H1 (cell line): ENCODE data around the gene PLPPR1. TPM values are rescaled to one million over a fixed set of nuclear protein-coding genes. Genes with fewer than 3 reads are reported as not detected.

Source experiments
- CTCF ChIA-PET: fragments of 300-600 bp; sonication (Branson Sonifier 250); formaldehyde crosslinking; loops from one replicate; lab custom pipeline; 2021; ENCODE audit not compliant: partially characterized antibody; lab: Charles Lee
- POLR2A ChIA-PET: fragments of 300-600 bp; sonication (Branson Sonifier 250); formaldehyde crosslinking; loops from one replicate; lab custom pipeline; 2021; ENCODE audit warnings: inconsistent platforms; ENCODE audit not compliant: partially characterized antibody; lab: Charles Lee
- DNase-seq, 2 experiments: peaks; one replicate each; pipeline versions ENCODE4 v3.0.0 to v3.0.0-alpha.2; 2010 to 2022; ENCODE audit warnings: low spot score in 2 of 2, low read depth in 1 of 2, mixed read lengths in 1 of 2
- FAIRE-seq: peaks from 2 replicates; lab custom pipeline; 2011; peaks lifted over from hg19 to GRCh38; lab: Jason Lieb, UNC
- H2AFZ ChIP-seq: 2 replicates; pipeline ENCODE4 v1.8.1; 2012; ENCODE audit warnings: low read length, inconsistent platforms
- H2AK5ac ChIP-seq: 2 replicates; pipeline ENCODE4 v1.6.1; 2013; ENCODE audit warnings: low read depth, low read length
- H2BK120ac ChIP-seq: replicated peaks from 2 replicates; pipeline ENCODE3; 2013; ENCODE audit warnings: low read depth, low read length, inconsistent platforms
- H2BK12ac ChIP-seq: 2 replicates; pipeline ENCODE4 v1.6.1; 2013; ENCODE audit warnings: low read depth, low read length
- H2BK15ac ChIP-seq: 2 replicates; pipeline ENCODE4 v1.6.1; 2013; ENCODE audit warnings: low read length
- H2BK20ac ChIP-seq: 2 replicates; pipeline ENCODE4 v1.6.1; 2013; ENCODE audit warnings: low read length
- H2BK5ac ChIP-seq: 2 replicates; pipeline ENCODE4 v1.6.1; 2013; ENCODE audit warnings: low read depth, low read length
- H3K14ac ChIP-seq: 2 replicates; pipeline ENCODE4 v1.6.1; 2013; ENCODE audit warnings: inconsistent platforms; ENCODE audit not compliant: insufficient read length
- H3K18ac ChIP-seq: 2 replicates; pipeline ENCODE4 v1.6.1; 2013; ENCODE audit warnings: low read length; ENCODE audit errors: extremely low read depth
- H3K23ac ChIP-seq: 2 replicates; pipeline ENCODE4 v1.6.1; 2013; ENCODE audit warnings: inconsistent platforms; ENCODE audit not compliant: insufficient read length
- H3K23me2 ChIP-seq: 2 replicates; pipeline ENCODE4 v1.6.1; 2013; ENCODE audit warnings: low read depth, low read length
- H3K27ac ChIP-seq: 2 replicates; pipeline ENCODE4 v1.6.1; 2011; ENCODE audit warnings: low read depth, low read length, inconsistent platforms
- H3K27me3 ChIP-seq, 4 experiments: replicated peaks in 1 of 4; 1 replicate in 1 of 4; 2 replicates in 3 of 4; pipeline versions ENCODE4 v1.6.1 to v1.8.1; 2011 to 2013; ENCODE audit warnings: low read length in 3 of 4, mild to moderate bottlenecking in 3 of 4, inconsistent platforms in 2 of 4, mixed read lengths in 2 of 4, moderate library complexity in 1 of 4; ENCODE audit not compliant: control insufficient read depth in 3 of 4, insufficient read depth in 3 of 4; ENCODE audit errors: extremely low read depth in 1 of 4
- H3K36me3 ChIP-seq, 4 experiments: 2 replicates each; pipeline versions ENCODE4 v1.6.1 to v1.8.1; 2011 to 2013; ENCODE audit warnings: mild to moderate bottlenecking in 4 of 4, low read length in 3 of 4, moderate library complexity in 2 of 4, control low read depth in 1 of 4, inconsistent platforms in 1 of 4; ENCODE audit not compliant: insufficient read depth in 4 of 4, control insufficient read depth in 2 of 4
- H3K4ac ChIP-seq: replicated peaks from 2 replicates; pipeline ENCODE3; 2013; ENCODE audit warnings: low read length, low read depth, mixed read lengths, inconsistent platforms; ENCODE audit not compliant: insufficient read length
- H3K4me1 ChIP-seq, 4 experiments: replicated peaks in 1 of 4; 1 replicate in 1 of 4; 2 replicates in 3 of 4; pipeline versions ENCODE4 v1.6.1 to v1.8.1; 2011 to 2013; ENCODE audit warnings: low read length in 3 of 4, inconsistent platforms in 2 of 4, mixed read lengths in 1 of 4; ENCODE audit not compliant: insufficient read depth in 4 of 4, control insufficient read depth in 3 of 4
- H3K4me2 ChIP-seq, 2 experiments: 2 replicates each; pipeline versions ENCODE4 v1.6.1 to v1.8.1; 2011 to 2013; ENCODE audit warnings: low read depth in 2 of 2, low read length in 2 of 2, control low read depth in 1 of 2, inconsistent platforms in 1 of 2, mild to moderate bottlenecking in 1 of 2; ENCODE audit not compliant: insufficient read depth in 1 of 2
- H3K4me3 ChIP-seq, 4 experiments: fragments of 200-600, 300-600 bp in 1 of 4; sonication (generic), shearing (Covaris generic), sonication (Bioruptor Twin) in 1 of 4; 2 replicates each; pipeline versions ENCODE4 v1.5.1 to v1.8.1; 2011 to 2016; ENCODE audit warnings: low read length in 4 of 4, low read depth in 3 of 4, control low read depth in 2 of 4, inconsistent platforms in 2 of 4, mild to moderate bottlenecking in 2 of 4, mixed read lengths in 1 of 4, moderate library complexity in 1 of 4; ENCODE audit not compliant: insufficient read depth in 2 of 4; ENCODE audit errors: extremely low read depth in 1 of 4
- H3K56ac ChIP-seq: replicated peaks from 2 replicates; pipeline ENCODE3; 2013; ENCODE audit warnings: low read depth, mild to moderate bottlenecking, mixed read lengths, low read length, inconsistent platforms; ENCODE audit not compliant: insufficient read length
- H3K79me1 ChIP-seq: 2 replicates; pipeline ENCODE4 v1.6.1; 2013; ENCODE audit warnings: low read depth, low read length, control low read depth
- H3K79me2 ChIP-seq, 2 experiments: 2 replicates each; pipeline versions ENCODE4 v1.6.1 to v1.8.1; 2012 to 2013; ENCODE audit warnings: low read length in 2 of 2, mild to moderate bottlenecking in 2 of 2, inconsistent platforms in 1 of 2; ENCODE audit not compliant: insufficient read depth in 2 of 2, control insufficient read depth in 1 of 2
- H3K9ac ChIP-seq, 4 experiments: replicated peaks in 1 of 4; 1 replicate in 1 of 4; 2 replicates in 3 of 4; pipeline versions ENCODE4 v1.6.1 to v1.8.1; 2011 to 2013; ENCODE audit warnings: low read depth in 3 of 4, low read length in 3 of 4, control low read depth in 2 of 4, mild to moderate bottlenecking in 2 of 4, moderate library complexity in 2 of 4, inconsistent platforms in 1 of 4; ENCODE audit errors: extremely low read depth in 1 of 4
- H3K9me3 ChIP-seq, 2 experiments: 2 replicates each; pipeline versions ENCODE4 v1.6.1 to v1.8.1; 2012 to 2013; ENCODE audit warnings: mild to moderate bottlenecking in 2 of 2, moderate library complexity in 2 of 2, control low read depth in 1 of 2, inconsistent platforms in 1 of 2, low read depth in 1 of 2, low read length in 1 of 2, mixed read lengths in 1 of 2; ENCODE audit not compliant: insufficient read depth in 2 of 2
- H4K20me1 ChIP-seq, 2 experiments: replicated peaks in 1 of 2; 2 replicates each; pipeline versions ENCODE3 to v1.8.1; 2011 to 2013; ENCODE audit warnings: inconsistent platforms in 2 of 2, low read length in 2 of 2, mild to moderate bottlenecking in 1 of 2; ENCODE audit not compliant: insufficient read depth in 2 of 2, control insufficient read depth in 1 of 2
- H4K5ac ChIP-seq: 2 replicates; pipeline ENCODE4 v1.6.1; 2013; ENCODE audit warnings: low read length, low read depth, mixed read lengths, inconsistent platforms; ENCODE audit not compliant: insufficient read length
- H4K8ac ChIP-seq: 2 replicates; pipeline ENCODE4 v1.8.0; 2013; ENCODE audit warnings: mild to moderate bottlenecking, moderate library complexity, low read length, inconsistent platforms; ENCODE audit not compliant: insufficient read depth; ENCODE audit errors: extremely low read depth
- H4K91ac ChIP-seq: replicated peaks from 2 replicates; pipeline ENCODE3; 2013; ENCODE audit warnings: low read length, mixed read lengths, inconsistent platforms; ENCODE audit not compliant: insufficient read length
- RFX5 ChIP-seq: IDR thresholded peaks from 2 replicates; pipeline ENCODE4 v1.6.1; 2011; ENCODE audit warnings: low read depth, low read length, improper control_type of control experiment, borderline replicate concordance
- WGBS, 2 experiments: shearing (Covaris generic) in 1 of 2; methylation state at CpG; one replicate each; pipeline versions ENCODE4 v1.1.6 to v1.1.7; 2013 to 2015; ENCODE audit warnings: low lambda C conversion rate in 2 of 2, mixed read lengths in 2 of 2, inconsistent platforms in 1 of 2, low coverage in 1 of 2, missing lambda C conversion rate in 1 of 2; ENCODE audit not compliant: insufficient replicate concordance in 2 of 2, insufficient coverage in 1 of 2, insufficient read length in 1 of 2; ENCODE audit errors: extremely low coverage in 1 of 2, missing lambda C conversion rate in 1 of 2; 5-methylcytosine and 5-hydroxymethylcytosine counted together
- polyA plus RNA-seq, 7 experiments: library from polyadenylated mRNA; depleted of rRNA in 3 of 7; stranded (reverse) in 5 of 7; unstranded in 2 of 7; fragments of >200 nt in 5 of 7; fragments of 200-250 nt in 2 of 7; gene quantifications; 1 replicate in 5 of 7; 2 replicates in 1 of 7; 4 replicates in 1 of 7; pipeline versions ENCODE4 v1.2.1 to v1.2.3, GENCODE V29; 2011 to 2013; ENCODE audit warnings: missing spikeins in 2 of 7, mixed read lengths in 2 of 7
- total RNA-seq: library from RNA; stranded (reverse); fragmentation: NEBNext Ultra II Directional; extraction: Animal tissue kit (Norgen Biotek cat#: 25700); gene quantifications from 2 replicates; pipeline ENCODE4 v1.2.1, GENCODE V29; 2021

The PLPPR1 gene
- total and polyA plus RNA-seq, 2 of the 8 experiments (the other 6 are each of a cell fraction or from before 2014, with no cell fraction given) = 1.4 to 1.8 TPM

DNA sequence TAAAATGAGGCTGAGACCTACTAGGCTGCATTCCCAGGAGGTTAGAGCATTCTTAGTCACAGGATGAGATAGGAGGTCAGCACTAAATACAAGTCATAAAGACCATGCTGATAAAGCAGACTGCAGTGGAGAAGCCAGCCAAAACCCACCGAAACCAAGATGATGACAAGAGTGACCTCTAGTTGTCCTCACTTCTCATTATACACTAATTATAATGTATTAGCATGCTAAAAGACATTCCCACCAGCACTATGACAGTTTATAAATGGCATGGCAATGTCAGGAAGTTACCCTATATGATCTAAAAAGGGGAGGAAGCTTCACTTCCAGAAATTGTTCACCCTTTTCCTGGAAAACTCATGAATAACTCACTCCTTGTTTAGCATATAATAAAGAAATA lies 88.6 kb downstream of the PLPPR1 start:
- Histone ChIP-seq H3K4me2 (no peak overlapping the region), H3K27ac (no peak overlapping the region), H2AFZ (no peak overlapping the region), H2BK15ac (no peak overlapping the region), H3K79me1 (no peaks in the 10 kb centered on the region), H3K36me3 (no peaks in the 10 kb centered on the region), H4K5ac (no peak overlapping the region), H2BK12ac (no peak overlapping the region), H3K79me2 (no peaks in the 10 kb centered on the region), H2BK20ac (no peak overlapping the region), H3K27me3 (no peaks in the 10 kb centered on the region), H3K23me2 (no peaks in the 10 kb centered on the region), H3K23ac (no peak overlapping the region), H4K8ac (no peak overlapping the region), H3K14ac (no peak overlapping the region), H3K4ac (no peak overlapping the region), H3K18ac (no peak overlapping the region), H3K4me1 (peaks cover 0 to 15% (median 5%) of the 10 kb centered on the region in 4 experiments; a peak in 4 of 7 replicates), H3K9ac (no peak overlapping the region), H4K20me1 (no peaks in the 10 kb centered on the region), H4K91ac (no peak overlapping the region), H3K4me3 (no peak overlapping the region), H2BK120ac (no peak overlapping the region), H3K56ac (no peak overlapping the region), H2AK5ac (no peak overlapping the region), H2BK5ac (no peak overlapping the region), H3K9me3 (no peaks in the 10 kb centered on the region; a peak in 1 of 4 replicates)
- no peak for DNase-seq
- no peak for FAIRE-seq
- WGBS, 2 experiments = 93% methylated on average over 1 of the region's 1 CpG; no CpG with 5 or more reads in 1 of the 2 experiments
- ChIA-PET CTCF (interaction anchor here (0.7 to 1.5 kb wide), 2 partner anchors 21 to 41 kb away, joined by 3 read pairs; no protein-coding TSS in a partner anchor), POLR2A (interaction anchor here (0.8 kb wide), 1 partner anchor 113 kb away, joined by 3 read pairs; no protein-coding TSS in a partner anchor)
- no peak for TF ChIP-seq RFX5
